Measurements from ENCODE around the gene PPFIBP1. TPM values are rescaled to one million over a fixed set of nuclear protein-coding genes. Genes with fewer than 3 reads are reported as not detected.

PPFIBP1 gene
- total RNA-seq, 1 experiment from 2014 or later = 88.6 TPM

DNA sequence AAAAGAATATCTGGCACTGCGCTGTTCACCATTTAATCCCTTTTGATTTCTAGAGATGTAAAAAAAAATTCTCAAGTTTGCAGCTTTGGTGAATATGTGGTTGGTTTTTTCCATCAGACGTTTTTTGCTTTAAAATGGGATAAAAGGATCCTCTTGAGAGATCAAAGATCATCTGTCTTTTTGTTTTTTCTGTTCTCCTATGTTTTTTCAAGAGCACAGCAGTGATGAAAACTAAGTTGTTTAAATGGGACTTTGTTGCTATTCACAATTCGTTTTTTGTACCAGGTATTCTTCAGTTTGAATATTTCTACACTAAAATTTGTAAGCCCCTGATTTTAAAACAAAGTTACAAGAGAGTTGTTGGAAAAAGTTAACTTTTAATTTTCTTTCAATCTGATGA, 142.5 kb downstream of the PPFIBP1 start:
- in situ Hi-C loops (cut with HindIII; ENCODE audit: low pct_unique_long_range_greater_than_20kb, low sequenced_read_pairs) = no loop called here
- H3K9me3 ChIP-seq (ENCODE audit: control insufficient read depth, insufficient read depth, low read depth, low read length) = no peaks in the 10 kb centered on the region
- no peak overlapping the region for H3K4me3 ChIP-seq (ENCODE audit: low read depth in 2 of 2, low read length in 2 of 2)
- H3K36me3 ChIP-seq (ENCODE audit: control insufficient read depth, insufficient read depth, low read length) = peaks cover 5% of the 10 kb centered on the region; the same call in 1 of the 2 replicates
- no peak for DNase-seq (ENCODE audit: low read depth, low spot score)
- intact Hi-C loops (cut with micrococcal nuclease; ENCODE audit: unreplicated experiment) = no loop called here
- ChIA-PET CTCF (interaction anchor here (0.6 kb wide), 1 partner anchor 240 kb away, joined by 3 read pairs; no protein-coding TSS in a partner anchor), POLR2A (no interaction called here)
- no peak overlapping the region for H3K27ac ChIP-seq (ENCODE audit: low read length)
- no TSS peak for BruUV-seq (replicated peaks)
- H3K27me3 ChIP-seq (ENCODE audit: control insufficient read depth, insufficient read depth, low read length) = no peaks in the 10 kb centered on the region
- TF ChIP-seq POLR2AphosphoS5 (IDR thresholded peaks at IDR 0.05; ENCODE audit: low read depth, low read length) (no peak), TCF7L2 (IDR thresholded peaks at IDR 0.05; ENCODE audit: low read depth, low read length) (no peak), SIN3A (IDR thresholded peaks at IDR 0.05; ENCODE audit: borderline replicate concordance, insufficient read depth, low read depth, low read length) (no peak)
- TF ChIP-seq, protein P1, sequence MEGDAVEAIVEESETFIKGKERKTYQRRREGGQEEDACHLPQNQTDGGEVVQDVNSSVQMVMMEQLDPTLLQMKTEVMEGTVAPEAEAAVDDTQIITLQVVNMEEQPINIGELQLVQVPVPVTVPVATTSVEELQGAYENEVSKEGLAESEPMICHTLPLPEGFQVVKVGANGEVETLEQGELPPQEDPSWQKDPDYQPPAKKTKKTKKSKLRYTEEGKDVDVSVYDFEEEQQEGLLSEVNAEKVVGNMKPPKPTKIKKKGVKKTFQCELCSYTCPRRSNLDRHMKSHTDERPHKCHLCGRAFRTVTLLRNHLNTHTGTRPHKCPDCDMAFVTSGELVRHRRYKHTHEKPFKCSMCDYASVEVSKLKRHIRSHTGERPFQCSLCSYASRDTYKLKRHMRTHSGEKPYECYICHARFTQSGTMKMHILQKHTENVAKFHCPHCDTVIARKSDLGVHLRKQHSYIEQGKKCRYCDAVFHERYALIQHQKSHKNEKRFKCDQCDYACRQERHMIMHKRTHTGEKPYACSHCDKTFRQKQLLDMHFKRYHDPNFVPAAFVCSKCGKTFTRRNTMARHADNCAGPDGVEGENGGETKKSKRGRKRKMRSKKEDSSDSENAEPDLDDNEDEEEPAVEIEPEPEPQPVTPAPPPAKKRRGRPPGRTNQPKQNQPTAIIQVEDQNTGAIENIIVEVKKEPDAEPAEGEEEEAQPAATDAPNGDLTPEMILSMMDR (IDR thresholded peaks at IDR 0.05) = no peak
- TF ChIP-seq, protein P2, sequence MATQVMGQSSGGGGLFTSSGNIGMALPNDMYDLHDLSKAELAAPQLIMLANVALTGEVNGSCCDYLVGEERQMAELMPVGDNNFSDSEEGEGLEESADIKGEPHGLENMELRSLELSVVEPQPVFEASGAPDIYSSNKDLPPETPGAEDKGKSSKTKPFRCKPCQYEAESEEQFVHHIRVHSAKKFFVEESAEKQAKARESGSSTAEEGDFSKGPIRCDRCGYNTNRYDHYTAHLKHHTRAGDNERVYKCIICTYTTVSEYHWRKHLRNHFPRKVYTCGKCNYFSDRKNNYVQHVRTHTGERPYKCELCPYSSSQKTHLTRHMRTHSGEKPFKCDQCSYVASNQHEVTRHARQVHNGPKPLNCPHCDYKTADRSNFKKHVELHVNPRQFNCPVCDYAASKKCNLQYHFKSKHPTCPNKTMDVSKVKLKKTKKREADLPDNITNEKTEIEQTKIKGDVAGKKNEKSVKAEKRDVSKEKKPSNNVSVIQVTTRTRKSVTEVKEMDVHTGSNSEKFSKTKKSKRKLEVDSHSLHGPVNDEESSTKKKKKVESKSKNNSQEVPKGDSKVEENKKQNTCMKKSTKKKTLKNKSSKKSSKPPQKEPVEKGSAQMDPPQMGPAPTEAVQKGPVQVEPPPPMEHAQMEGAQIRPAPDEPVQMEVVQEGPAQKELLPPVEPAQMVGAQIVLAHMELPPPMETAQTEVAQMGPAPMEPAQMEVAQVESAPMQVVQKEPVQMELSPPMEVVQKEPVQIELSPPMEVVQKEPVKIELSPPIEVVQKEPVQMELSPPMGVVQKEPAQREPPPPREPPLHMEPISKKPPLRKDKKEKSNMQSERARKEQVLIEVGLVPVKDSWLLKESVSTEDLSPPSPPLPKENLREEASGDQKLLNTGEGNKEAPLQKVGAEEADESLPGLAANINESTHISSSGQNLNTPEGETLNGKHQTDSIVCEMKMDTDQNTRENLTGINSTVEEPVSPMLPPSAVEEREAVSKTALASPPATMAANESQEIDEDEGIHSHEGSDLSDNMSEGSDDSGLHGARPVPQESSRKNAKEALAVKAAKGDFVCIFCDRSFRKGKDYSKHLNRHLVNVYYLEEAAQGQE (IDR thresholded peaks at IDR 0.05; ENCODE audit: insufficient read depth in 1 of 2, low read depth in 2 of 2, low read length in 1 of 2) = no peak
- no peak for ATAC-seq
- no peaks in the 10 kb centered on the region for H3K4me1 ChIP-seq (ENCODE audit: control insufficient read depth, insufficient read depth, low read length)

DNA sequence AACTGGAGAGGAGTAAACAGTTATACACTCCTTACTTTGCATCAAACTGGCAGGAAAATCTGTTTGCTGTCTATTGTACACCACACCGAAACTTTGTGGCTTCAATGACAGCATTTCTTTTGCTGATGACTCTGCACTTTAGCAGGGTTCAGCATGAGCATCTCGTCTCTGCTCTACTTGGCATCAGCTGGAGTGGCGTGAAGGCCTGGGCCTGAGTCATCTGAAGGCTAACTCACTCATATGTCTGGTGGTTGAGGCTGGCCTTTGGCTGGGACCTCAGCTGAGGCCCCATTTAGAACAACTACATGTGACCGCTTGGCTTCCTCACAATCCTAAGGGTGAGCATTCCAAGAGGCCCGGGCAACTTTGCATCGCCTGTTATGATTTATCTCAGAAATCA, 143.5 kb downstream of the PPFIBP1 start:
- intact Hi-C loops (cut with micrococcal nuclease; ENCODE audit: unreplicated experiment) = no loop called here
- in situ Hi-C loops (cut with HindIII; ENCODE audit: low pct_unique_long_range_greater_than_20kb, low sequenced_read_pairs) = no loop called here
- ChIA-PET CTCF (no interaction called here), POLR2A (no interaction called here)
- Histone ChIP-seq H3K4me1 (ENCODE audit: control insufficient read depth, insufficient read depth, low read length) (no peaks in the 10 kb centered on the region), H3K27me3 (ENCODE audit: control insufficient read depth, insufficient read depth, low read length) (no peaks in the 10 kb centered on the region), H3K4me3 (ENCODE audit: low read depth in 2 of 2, low read length in 2 of 2) (no peak overlapping the region), H3K9me3 (ENCODE audit: control insufficient read depth, insufficient read depth, low read depth, low read length) (no peaks in the 10 kb centered on the region), H3K27ac (ENCODE audit: low read length) (no peak overlapping the region), H3K36me3 (ENCODE audit: control insufficient read depth, insufficient read depth, low read length) (peaks cover 5% of the 10 kb centered on the region; the same call in 1 of the 2 replicates)
- DNase-seq (ENCODE audit: low read depth, low spot score) = no peak
- BruUV-seq (replicated peaks) = no TSS peak
- no peak for ATAC-seq
- TF ChIP-seq TCF7L2 (IDR thresholded peaks at IDR 0.05; ENCODE audit: low read depth, low read length) (no peak), SIN3A (IDR thresholded peaks at IDR 0.05; ENCODE audit: borderline replicate concordance, insufficient read depth, low read depth, low read length) (no peak), POLR2AphosphoS5 (IDR thresholded peaks at IDR 0.05; ENCODE audit: low read depth, low read length) (no peak)
- TF ChIP-seq, protein P1 (IDR thresholded peaks at IDR 0.05) = no peak
